ENCODE measurements around the gene GRM7. TPM values are rescaled to one million over a fixed set of nuclear protein-coding genes. Genes with fewer than 3 reads are reported as not detected.

Gene GRM7
- total and polyA plus RNA-seq, 2 donors (not counting 1 experiment from before 2014, with no cell fraction given): not detected

DNA sequence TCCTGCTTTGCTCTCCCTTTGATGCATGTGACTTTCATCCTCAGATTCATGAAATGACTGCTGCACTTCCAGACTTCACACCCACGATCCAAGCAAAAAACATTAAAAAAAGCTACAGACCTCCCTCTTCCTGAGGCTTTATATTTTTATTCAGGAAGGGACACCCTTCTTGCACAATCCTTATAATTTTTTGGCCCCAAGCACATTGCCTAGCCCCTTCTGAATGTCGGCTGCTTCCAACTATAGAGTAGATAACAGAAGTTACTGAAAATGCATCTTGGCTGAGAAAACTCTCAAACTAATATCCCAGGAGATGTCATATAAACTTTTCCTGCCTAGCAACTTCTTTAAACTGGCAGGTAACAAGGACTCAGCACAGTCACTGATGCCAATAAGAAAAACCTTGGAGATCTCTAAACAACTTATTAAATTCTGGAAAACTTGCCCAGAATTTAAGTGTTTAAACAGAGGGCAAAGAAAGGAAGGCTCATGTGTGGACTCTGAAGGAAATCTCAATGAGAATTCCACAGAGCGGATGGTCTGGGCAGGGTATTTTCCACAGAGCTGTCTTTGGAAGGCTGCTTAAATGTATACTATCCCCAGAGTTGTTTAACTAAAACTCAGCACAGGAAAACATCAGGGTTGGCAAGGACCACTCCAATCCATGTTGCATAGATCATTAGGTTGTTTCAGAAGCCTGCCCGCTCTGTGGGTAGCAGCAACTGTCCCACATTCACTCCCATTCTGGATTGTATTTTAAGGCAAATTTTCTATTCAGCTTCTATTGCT, 893.9 kb downstream of the GRM7 start:
- H3K27me3 ChIP-seq (ENCODE audit: control insufficient read depth, insufficient read depth, low read length): no peaks in the 10 kb centered on the region
- no peak overlapping the region for H3K4me3 ChIP-seq (replicated peaks in 1 of 4; ENCODE audit: control extremely low read depth in 1 of 4, insufficient read depth in 1 of 4, low read depth in 3 of 4, low read length in 4 of 4)
- no peak overlapping the region for H3K9ac ChIP-seq (ENCODE audit: insufficient read depth, low read length)
- TF ChIP-seq, protein P1, sequence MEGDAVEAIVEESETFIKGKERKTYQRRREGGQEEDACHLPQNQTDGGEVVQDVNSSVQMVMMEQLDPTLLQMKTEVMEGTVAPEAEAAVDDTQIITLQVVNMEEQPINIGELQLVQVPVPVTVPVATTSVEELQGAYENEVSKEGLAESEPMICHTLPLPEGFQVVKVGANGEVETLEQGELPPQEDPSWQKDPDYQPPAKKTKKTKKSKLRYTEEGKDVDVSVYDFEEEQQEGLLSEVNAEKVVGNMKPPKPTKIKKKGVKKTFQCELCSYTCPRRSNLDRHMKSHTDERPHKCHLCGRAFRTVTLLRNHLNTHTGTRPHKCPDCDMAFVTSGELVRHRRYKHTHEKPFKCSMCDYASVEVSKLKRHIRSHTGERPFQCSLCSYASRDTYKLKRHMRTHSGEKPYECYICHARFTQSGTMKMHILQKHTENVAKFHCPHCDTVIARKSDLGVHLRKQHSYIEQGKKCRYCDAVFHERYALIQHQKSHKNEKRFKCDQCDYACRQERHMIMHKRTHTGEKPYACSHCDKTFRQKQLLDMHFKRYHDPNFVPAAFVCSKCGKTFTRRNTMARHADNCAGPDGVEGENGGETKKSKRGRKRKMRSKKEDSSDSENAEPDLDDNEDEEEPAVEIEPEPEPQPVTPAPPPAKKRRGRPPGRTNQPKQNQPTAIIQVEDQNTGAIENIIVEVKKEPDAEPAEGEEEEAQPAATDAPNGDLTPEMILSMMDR (conservative IDR thresholded peaks at IDR 0.05 in 1 of 2, IDR thresholded peaks at IDR 0.05 in 1 of 2; ENCODE audit: low read depth in 1 of 2, low read length in 2 of 2): no peak
- TF ChIP-seq EZH2 (IDR thresholded peaks at IDR 0.05; ENCODE audit: low read length, missing control alignments): no peak
- H3K9me3 ChIP-seq (ENCODE audit: control insufficient read depth, insufficient read depth, low read depth, low read length): no peaks in the 10 kb centered on the region
- H3K4me1 ChIP-seq (ENCODE audit: control insufficient read depth, extremely low read depth, insufficient read depth, low read length): no peaks in the 10 kb centered on the region
- H4K20me1 ChIP-seq (ENCODE audit: control insufficient read depth, extremely low read depth, insufficient read depth, low read length): no peaks in the 10 kb centered on the region
- H3K36me3 ChIP-seq (ENCODE audit: control insufficient read depth, insufficient read depth, low read length): no peaks in the 10 kb centered on the region
- H3K4me2 ChIP-seq (ENCODE audit: extremely low read depth, insufficient read depth, low read length): no peak overlapping the region
- H3K79me2 ChIP-seq (ENCODE audit: control insufficient read depth, insufficient read depth, low read length): no peaks in the 10 kb centered on the region
- no peak for DNase-seq (ENCODE audit: low read depth in 2 of 2)
- H3K27ac ChIP-seq (ENCODE audit: insufficient read depth, low read length): no peak overlapping the region
- H2AFZ ChIP-seq (ENCODE audit: low read length): no peak overlapping the region

DNA sequence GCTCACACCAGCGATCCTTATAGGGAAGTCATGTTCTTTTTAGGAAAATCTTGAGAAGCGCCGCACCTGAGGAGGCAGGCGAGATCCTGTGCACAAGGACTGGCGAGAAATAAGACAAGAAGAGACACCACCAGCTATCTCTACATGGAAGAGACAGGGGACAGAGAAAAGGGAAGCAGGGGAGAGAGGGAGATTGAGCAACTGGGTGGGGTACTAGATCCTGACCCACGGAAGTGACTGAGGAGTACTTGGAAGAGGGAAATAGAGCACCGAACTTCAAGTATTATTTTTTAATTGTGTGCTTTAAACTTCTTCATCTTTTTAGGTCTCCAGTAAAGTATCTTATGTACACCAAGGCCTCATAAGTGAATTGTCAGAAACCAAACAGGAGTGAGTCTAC, 898.7 kb downstream of the GRM7 start:
- H3K4me3 ChIP-seq (replicated peaks in 1 of 4; ENCODE audit: control extremely low read depth in 1 of 4, insufficient read depth in 1 of 4, low read depth in 3 of 4, low read length in 4 of 4): no peak overlapping the region
- no peak overlapping the region for H2AFZ ChIP-seq (ENCODE audit: low read length)
- no peaks in the 10 kb centered on the region for H3K9me3 ChIP-seq (ENCODE audit: control insufficient read depth, insufficient read depth, low read depth, low read length)
- no peak overlapping the region for H3K4me2 ChIP-seq (ENCODE audit: extremely low read depth, insufficient read depth, low read length)
- no peaks in the 10 kb centered on the region for H3K79me2 ChIP-seq (ENCODE audit: control insufficient read depth, insufficient read depth, low read length)
- no peaks in the 10 kb centered on the region for H3K36me3 ChIP-seq (ENCODE audit: control insufficient read depth, insufficient read depth, low read length)
- no peaks in the 10 kb centered on the region for H3K27me3 ChIP-seq (ENCODE audit: control insufficient read depth, insufficient read depth, low read length)
- H3K27ac ChIP-seq (ENCODE audit: insufficient read depth, low read length): no peak overlapping the region
- no peak overlapping the region for H3K9ac ChIP-seq (ENCODE audit: insufficient read depth, low read length)
- no peak for TF ChIP-seq EZH2 (IDR thresholded peaks at IDR 0.05; ENCODE audit: low read length, missing control alignments)
- TF ChIP-seq, protein P1 (conservative IDR thresholded peaks at IDR 0.05 in 1 of 2, IDR thresholded peaks at IDR 0.05 in 1 of 2; ENCODE audit: low read depth in 1 of 2, low read length in 2 of 2): no peak
- DNase-seq (ENCODE audit: low read depth in 2 of 2): no peak
- no peaks in the 10 kb centered on the region for H4K20me1 ChIP-seq (ENCODE audit: control insufficient read depth, extremely low read depth, insufficient read depth, low read length)
- no peaks in the 10 kb centered on the region for H3K4me1 ChIP-seq (ENCODE audit: control insufficient read depth, extremely low read depth, insufficient read depth, low read length)

DNA sequence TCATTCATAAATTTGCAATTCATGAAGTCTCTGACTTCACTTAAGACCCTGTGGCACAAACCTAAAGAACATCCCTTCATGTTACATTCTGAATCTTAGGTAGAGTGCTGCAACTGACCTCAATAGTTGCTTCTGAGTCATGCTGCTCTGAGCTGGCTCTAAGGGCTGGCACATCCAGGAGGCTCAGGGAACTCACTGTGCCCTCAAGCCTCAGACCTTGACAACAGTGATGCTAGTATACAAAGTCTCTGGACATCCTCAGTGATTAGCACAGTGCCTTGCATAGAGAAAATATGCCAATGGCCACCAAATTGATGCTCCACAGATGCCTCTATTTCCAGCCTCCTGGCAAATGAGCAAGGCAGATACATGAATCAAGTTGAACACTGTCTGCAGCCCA, 899.8 kb downstream of the GRM7 start:
- Histone ChIP-seq H3K79me2 (ENCODE audit: control insufficient read depth, insufficient read depth, low read length) (no peaks in the 10 kb centered on the region), H3K27me3 (ENCODE audit: control insufficient read depth, insufficient read depth, low read length) (no peaks in the 10 kb centered on the region), H4K20me1 (ENCODE audit: control insufficient read depth, extremely low read depth, insufficient read depth, low read length) (no peaks in the 10 kb centered on the region), H3K4me2 (ENCODE audit: extremely low read depth, insufficient read depth, low read length) (no peak overlapping the region), H3K4me3 (replicated peaks in 1 of 4; ENCODE audit: control extremely low read depth in 1 of 4, insufficient read depth in 1 of 4, low read depth in 3 of 4, low read length in 4 of 4) (no peak overlapping the region), H3K4me1 (ENCODE audit: control insufficient read depth, extremely low read depth, insufficient read depth, low read length) (no peaks in the 10 kb centered on the region), H3K27ac (ENCODE audit: insufficient read depth, low read length) (no peak overlapping the region), H3K36me3 (ENCODE audit: control insufficient read depth, insufficient read depth, low read length) (no peaks in the 10 kb centered on the region), H3K9ac (ENCODE audit: insufficient read depth, low read length) (no peak overlapping the region), H3K9me3 (ENCODE audit: control insufficient read depth, insufficient read depth, low read depth, low read length) (no peaks in the 10 kb centered on the region), H2AFZ (ENCODE audit: low read length) (no peak overlapping the region)
- no peak for DNase-seq (ENCODE audit: low read depth in 2 of 2)
- TF ChIP-seq, protein P1 (conservative IDR thresholded peaks at IDR 0.05 in 1 of 2, IDR thresholded peaks at IDR 0.05 in 1 of 2; ENCODE audit: low read depth in 1 of 2, low read length in 2 of 2): no peak
- no peak for TF ChIP-seq EZH2 (IDR thresholded peaks at IDR 0.05; ENCODE audit: low read length, missing control alignments)
